DND-41 (cell line): ENCODE results near the gene CDC42SE2.

Experiments
- ATAC-seq: fragments of 200-7000 bp; cut with Tn5 transposase; 3 replicates; pipeline ENCODE4 v1.9.1; 2021; ENCODE audit warnings: low read depth; ENCODE audit not compliant: insufficient read depth
- DNase-seq: peaks from one replicate; pipeline ENCODE4 v3.0.0-alpha.2; 2020
- H2AFZ ChIP-seq: 2 replicates; pipeline ENCODE4 v1.6.0; 2012; ENCODE audit warnings: low read depth, low read length
- H3K27ac ChIP-seq: 2 replicates; pipeline ENCODE4 v1.5.1; 2012; ENCODE audit warnings: low read length, inconsistent platforms
- H3K27me3 ChIP-seq: fragments of 200-600 bp; sonication (generic); 2 replicates; pipeline ENCODE4 v1.6.0; 2012; ENCODE audit warnings: low read length, mild to moderate bottlenecking, inconsistent platforms; ENCODE audit not compliant: insufficient read depth, poor library complexity
- H3K36me3 ChIP-seq: 2 replicates; pipeline ENCODE4 v1.5.1; 2012; ENCODE audit warnings: low read length, inconsistent platforms; ENCODE audit not compliant: insufficient read depth
- H3K4me1 ChIP-seq: 2 replicates; pipeline ENCODE4 v1.5.1; 2012; ENCODE audit warnings: mild to moderate bottlenecking, low read length; ENCODE audit not compliant: insufficient read depth
- H3K4me2 ChIP-seq: 2 replicates; pipeline ENCODE4 v1.6.0; 2012; ENCODE audit warnings: mild to moderate bottlenecking, moderate library complexity, low read length, inconsistent platforms; ENCODE audit not compliant: insufficient read depth
- H3K4me3 ChIP-seq, 2 experiments: fragments of 200-600 bp in 1 of 2; shearing (Covaris generic) in 1 of 2; 2 replicates each; pipeline ENCODE4 v1.5.1; 2012 to 2016; ENCODE audit warnings: inconsistent platforms in 2 of 2, low read length in 2 of 2, mild to moderate bottlenecking in 2 of 2, low read depth in 1 of 2, moderate library complexity in 1 of 2
- H3K79me2 ChIP-seq: 2 replicates; pipeline ENCODE4 v1.6.0; 2012; ENCODE audit warnings: low read length, inconsistent platforms; ENCODE audit not compliant: insufficient read depth
- H3K9ac ChIP-seq: 2 replicates; pipeline ENCODE4 v1.6.0; 2012; ENCODE audit warnings: low read depth, mild to moderate bottlenecking, inconsistent platforms, low read length, moderate library complexity
- H3K9me3 ChIP-seq: 2 replicates; pipeline ENCODE4 v1.5.1; 2012; ENCODE audit warnings: low read length, moderate library complexity, mild to moderate bottlenecking, inconsistent platforms; ENCODE audit not compliant: insufficient read depth, severe bottlenecking
- H4K20me1 ChIP-seq: 2 replicates; pipeline ENCODE4 v1.6.0; 2012; ENCODE audit warnings: low read length; ENCODE audit not compliant: insufficient read depth
- EZH2 ChIP-seq: IDR thresholded peaks from 3 replicates; pipeline ENCODE4 v1.6.1; 2012; ENCODE audit warnings: borderline replicate concordance, low read depth, mild to moderate bottlenecking, moderate library complexity, low read length, inconsistent platforms; ENCODE audit not compliant: severe bottlenecking
- TF ChIP-seq, protein P1 (sequence below): IDR thresholded peaks from 2 replicates; pipeline ENCODE4 v1.5.1; 2012; ENCODE audit warnings: borderline replicate concordance, low read length, moderate library complexity, mild to moderate bottlenecking; ENCODE audit not compliant: poor library complexity, severe bottlenecking; ENCODE audit errors: extremely low read depth

CDC42SE2 gene

GRCh38 chr5:131381777-131382176 lies 117.9 kb downstream of the CDC42SE2 start:
- Histone ChIP-seq H3K27me3 (no peaks in the 10 kb centered on the region), H3K4me1 (peaks cover 36% of the 10 kb centered on the region), H3K4me2 (no peak overlapping the region), H3K9ac (no peak overlapping the region), H2AFZ (no peak overlapping the region), H3K79me2 (peaks cover 78% of the 10 kb centered on the region), H3K36me3 (peaks cover 23% of the 10 kb centered on the region), H3K27ac (no peak overlapping the region), H3K4me3 (no peak overlapping the region), H3K9me3 (no peaks in the 10 kb centered on the region), H4K20me1 (no peaks in the 10 kb centered on the region; the same call in 1 of the 2 replicates)
- TF ChIP-seq EZH2: no peak
- TF ChIP-seq, protein P1, sequence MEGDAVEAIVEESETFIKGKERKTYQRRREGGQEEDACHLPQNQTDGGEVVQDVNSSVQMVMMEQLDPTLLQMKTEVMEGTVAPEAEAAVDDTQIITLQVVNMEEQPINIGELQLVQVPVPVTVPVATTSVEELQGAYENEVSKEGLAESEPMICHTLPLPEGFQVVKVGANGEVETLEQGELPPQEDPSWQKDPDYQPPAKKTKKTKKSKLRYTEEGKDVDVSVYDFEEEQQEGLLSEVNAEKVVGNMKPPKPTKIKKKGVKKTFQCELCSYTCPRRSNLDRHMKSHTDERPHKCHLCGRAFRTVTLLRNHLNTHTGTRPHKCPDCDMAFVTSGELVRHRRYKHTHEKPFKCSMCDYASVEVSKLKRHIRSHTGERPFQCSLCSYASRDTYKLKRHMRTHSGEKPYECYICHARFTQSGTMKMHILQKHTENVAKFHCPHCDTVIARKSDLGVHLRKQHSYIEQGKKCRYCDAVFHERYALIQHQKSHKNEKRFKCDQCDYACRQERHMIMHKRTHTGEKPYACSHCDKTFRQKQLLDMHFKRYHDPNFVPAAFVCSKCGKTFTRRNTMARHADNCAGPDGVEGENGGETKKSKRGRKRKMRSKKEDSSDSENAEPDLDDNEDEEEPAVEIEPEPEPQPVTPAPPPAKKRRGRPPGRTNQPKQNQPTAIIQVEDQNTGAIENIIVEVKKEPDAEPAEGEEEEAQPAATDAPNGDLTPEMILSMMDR: no peak
- DNase-seq (no peak), ATAC-seq (no peak)

DNA sequence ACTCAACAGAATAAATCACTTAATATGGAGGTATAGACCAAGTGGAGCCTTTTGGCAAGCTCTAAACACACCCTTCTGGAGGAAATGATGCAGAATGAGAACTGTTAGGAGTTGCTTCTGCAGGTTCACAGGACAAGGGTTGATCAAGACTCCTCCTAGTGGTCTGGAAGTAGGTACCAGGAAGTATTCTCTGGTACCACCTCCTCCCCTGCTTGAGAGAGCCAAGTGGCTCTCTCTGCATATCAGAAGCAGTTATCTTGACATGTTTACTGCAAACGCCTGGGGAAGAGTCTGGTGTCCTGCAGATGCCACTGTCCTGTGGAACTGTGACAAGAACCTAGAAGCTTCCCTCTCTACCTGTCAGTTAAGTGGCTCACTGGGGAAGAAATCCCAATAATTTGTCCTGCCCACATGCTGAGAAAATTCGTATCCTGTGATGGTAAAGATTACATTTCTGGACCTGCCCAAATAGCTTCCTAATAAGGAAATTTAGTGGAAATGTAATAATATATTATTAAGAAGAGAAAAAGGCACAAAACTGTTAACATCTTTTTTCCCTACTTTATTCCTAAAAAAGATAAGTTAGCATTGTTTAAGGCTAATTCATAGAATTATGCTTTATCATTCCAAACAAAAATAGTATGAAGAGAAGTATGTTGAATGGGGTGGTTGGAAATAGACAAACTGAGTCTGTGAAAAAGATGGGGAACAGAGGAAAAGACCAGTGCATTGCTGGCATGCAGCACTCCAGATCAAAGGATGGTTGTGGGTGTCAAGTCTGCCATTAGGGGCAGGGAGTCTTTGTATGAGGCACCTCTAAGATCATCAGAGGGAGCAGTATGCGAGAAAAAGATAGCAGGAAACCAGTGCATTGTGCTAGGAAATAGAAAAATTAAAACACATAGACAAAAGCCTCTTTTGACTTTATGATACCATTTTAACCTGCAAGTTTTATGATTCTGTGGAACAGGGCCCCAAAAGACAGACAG lies 118.8 kb downstream of the CDC42SE2 start:
- Histone ChIP-seq H2AFZ (no peak overlapping the region), H4K20me1 (no peaks in the 10 kb centered on the region; the same call in 1 of the 2 replicates), H3K79me2 (peaks cover 70% of the 10 kb centered on the region), H3K4me1 (peaks cover 36% of the 10 kb centered on the region), H3K9ac (no peak overlapping the region), H3K4me3 (no peak overlapping the region), H3K27me3 (no peaks in the 10 kb centered on the region), H3K9me3 (no peaks in the 10 kb centered on the region), H3K4me2 (no peak overlapping the region), H3K27ac (peak overlapping the region; percentile 32; the same call in 1 of the 2 replicates), H3K36me3 (peaks cover 31% of the 10 kb centered on the region)
- DNase-seq (peak; percentile 51), ATAC-seq (peak; percentile 86)
- TF ChIP-seq, protein P1: peak; percentile 78
- no peak for TF ChIP-seq EZH2

GRCh38 chr5:131384173-131384572 lies 120.3 kb downstream of the CDC42SE2 start:
- no peak for TF ChIP-seq EZH2
- TF ChIP-seq, protein P1: no peak
- Histone ChIP-seq H3K79me2 (peaks cover 57% of the 10 kb centered on the region), H4K20me1 (no peaks in the 10 kb centered on the region; the same call in 1 of the 2 replicates), H2AFZ (no peak overlapping the region), H3K9ac (no peak overlapping the region), H3K9me3 (no peaks in the 10 kb centered on the region), H3K4me1 (peaks cover 30% of the 10 kb centered on the region), H3K4me3 (no peak overlapping the region), H3K27me3 (no peaks in the 10 kb centered on the region), H3K36me3 (peaks cover 43% of the 10 kb centered on the region), H3K4me2 (no peak overlapping the region), H3K27ac (no peak overlapping the region)
- ATAC-seq (no peak), DNase-seq (no peak)
